Common myeloid progenitor, CD34-positive (primary cell): Measurements from ENCODE around the gene MRPL14.

Experiments
- CTCF ChIA-PET: fragments of 350-600 bp; sonication (Branson Sonifier 250); formaldehyde crosslinking; loops from one replicate; lab custom pipeline; 2021; ENCODE audit warnings: antibody characterized with exemption; lab: Charles Lee
- POLR2A ChIA-PET: fragments of 350-600 bp; sonication (Branson Sonifier 250); formaldehyde crosslinking; loops from one replicate; lab custom pipeline; 2021; ENCODE audit warnings: antibody characterized with exemption; lab: Charles Lee
- DNase-seq, 3 donors: peaks; one replicate each; pipeline versions ENCODE4 v3.0.0 to v3.0.0-alpha.2; 2013
- H3K27ac ChIP-seq, 2 experiments: 1 replicate in 1 of 2; 2 replicates in 1 of 2; pipeline ENCODE4 v1.7.0; 2013; ENCODE audit warnings: inconsistent platforms in 2 of 2, low read length in 2 of 2, mild to moderate bottlenecking in 2 of 2, low read depth in 1 of 2, moderate library complexity in 1 of 2; ENCODE audit not compliant: severe bottlenecking in 2 of 2, insufficient read depth in 1 of 2, poor library complexity in 1 of 2
- H3K27me3 ChIP-seq, 5 experiments: replicated peaks in 2 of 5; 1 replicate in 3 of 5; 2 replicates in 2 of 5; pipeline versions ENCODE4 v1.6.1 to v1.7.0; 2013; ENCODE audit warnings: low read length in 4 of 5, mild to moderate bottlenecking in 2 of 5, moderate library complexity in 2 of 5, inconsistent platforms in 1 of 5; ENCODE audit not compliant: insufficient read depth in 5 of 5, control insufficient read depth in 4 of 5
- H3K36me3 ChIP-seq, 4 experiments: 1 replicate in 2 of 4; 2 replicates in 2 of 4; pipeline versions ENCODE4 v1.6.1 to v1.7.0; 2013; ENCODE audit warnings: low read length in 3 of 4, control low read depth in 1 of 4, mild to moderate bottlenecking in 1 of 4; ENCODE audit not compliant: control insufficient read depth in 4 of 4, insufficient read depth in 4 of 4
- H3K4me1 ChIP-seq, 4 experiments: 1 replicate in 3 of 4; 2 replicates in 1 of 4; pipeline versions ENCODE4 v1.6.1 to v1.7.1; 2013; ENCODE audit warnings: low read length in 3 of 4, mild to moderate bottlenecking in 3 of 4, control low read depth in 1 of 4, inconsistent platforms in 1 of 4, moderate library complexity in 1 of 4; ENCODE audit not compliant: control insufficient read depth in 4 of 4, insufficient read depth in 4 of 4; ENCODE audit errors: control extremely low read depth in 1 of 4
- H3K4me3 ChIP-seq, 7 experiments: 1 replicate in 4 of 7; 2 replicates in 3 of 7; pipeline versions ENCODE4 v1.5.1 to v1.7.0; 2013; ENCODE audit warnings: mild to moderate bottlenecking in 7 of 7, low read length in 6 of 7, moderate library complexity in 6 of 7, inconsistent platforms in 2 of 7, low read depth in 2 of 7, control low read depth in 1 of 7; ENCODE audit not compliant: insufficient read depth in 4 of 7, control insufficient read depth in 1 of 7; ENCODE audit errors: extremely low read depth in 1 of 7
- H3K9me3 ChIP-seq, 5 experiments: 1 replicate in 4 of 5; 2 replicates in 1 of 5; pipeline versions ENCODE4 v1.6.1 to v1.7.1; 2013; ENCODE audit warnings: low read length in 4 of 5, mild to moderate bottlenecking in 2 of 5, inconsistent platforms in 1 of 5, low read depth in 1 of 5, moderate library complexity in 1 of 5; ENCODE audit not compliant: control insufficient read depth in 4 of 5, insufficient read depth in 2 of 5; ENCODE audit errors: control extremely low read depth in 1 of 5
- WGBS: methylation state at CpG from one replicate; pipeline ENCODE4 v1.1.5; 2013; ENCODE audit not compliant: insufficient coverage; 5-methylcytosine and 5-hydroxymethylcytosine counted together

Gene MRPL14

DNA sequence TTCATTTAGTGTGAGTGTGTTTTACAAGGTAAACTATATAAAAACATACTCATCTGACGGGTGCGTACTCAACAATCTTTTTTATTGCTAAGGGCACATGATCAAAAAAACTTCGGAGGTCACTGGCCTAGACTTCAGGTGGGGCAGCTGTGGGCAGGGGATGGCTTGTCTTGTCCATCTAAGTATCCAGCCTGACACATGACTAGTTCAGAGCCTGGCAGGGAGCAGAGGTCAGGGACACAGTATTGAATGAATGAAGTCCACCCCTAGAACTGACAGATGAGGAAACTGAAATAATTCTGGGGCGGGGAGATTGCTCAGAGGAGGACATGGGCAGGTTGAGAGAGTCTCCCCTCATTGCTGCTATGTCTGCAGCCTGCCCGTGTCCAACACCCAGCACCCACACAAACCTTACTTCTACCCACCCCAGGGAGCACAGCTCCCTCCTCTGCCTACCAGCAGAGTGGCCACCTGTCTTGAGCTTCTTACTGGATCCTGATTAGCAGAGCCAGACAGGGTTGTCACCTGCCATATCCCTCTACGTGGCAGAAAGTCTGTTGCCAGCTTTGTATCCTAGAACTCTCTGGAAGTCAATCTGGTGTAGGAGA, 48.9 kb downstream of the MRPL14 start:
- H3K4me3 ChIP-seq = no peak overlapping the region
- ChIA-PET POLR2A (interaction anchor here (0.6 to 1.0 kb wide), 3 partner anchors 54 to 874 kb away, joined by 3 read pairs; no protein-coding TSS in a partner anchor), CTCF (interaction anchor here (0.7 to 8.2 kb wide), 31 partner anchors 10 to 1662 kb away, joined by 3 to 89 read pairs (median 4); partner anchors contain the start of genes MRPS18A and VEGFA)
- no peaks in the 10 kb centered on the region for H3K36me3 ChIP-seq
- H3K27me3 ChIP-seq = peaks cover 0 to 43% (median 17%) of the 10 kb centered on the region in 5 experiments
- 97% methylated on average over 4 of the region's 6 CpGs for WGBS
- DNase-seq = no peak
- no peaks in the 10 kb centered on the region for H3K9me3 ChIP-seq
- no peak overlapping the region for H3K27ac ChIP-seq
- peaks cover 3 to 37% (median 26%) of the 10 kb centered on the region in 4 experiments for H3K4me1 ChIP-seq

GRCh38 chr6:44077214-44077946, 49.9 kb downstream of the MRPL14 start:
- H3K27me3 ChIP-seq = peaks cover 0 to 43% (median 17%) of the 10 kb centered on the region in 5 experiments
- ChIA-PET POLR2A (no interaction called here), CTCF (interaction anchor here (0.6 to 8.2 kb wide), 9 partner anchors 18 to 409 kb away, joined by 3 to 89 read pairs (median 4); partner anchors contain the start of gene VEGFA)
- no peak for DNase-seq
- no peak overlapping the region for H3K4me3 ChIP-seq
- 67% methylated on average over 1 of the region's 8 CpGs for WGBS
- peaks cover 3 to 43% (median 32%) of the 10 kb centered on the region in 4 experiments for H3K4me1 ChIP-seq
- H3K27ac ChIP-seq = peak overlapping the region in 1 of 2 experiments; percentile 49
- no peaks in the 10 kb centered on the region for H3K36me3 ChIP-seq
- no peaks in the 10 kb centered on the region for H3K9me3 ChIP-seq

DNA sequence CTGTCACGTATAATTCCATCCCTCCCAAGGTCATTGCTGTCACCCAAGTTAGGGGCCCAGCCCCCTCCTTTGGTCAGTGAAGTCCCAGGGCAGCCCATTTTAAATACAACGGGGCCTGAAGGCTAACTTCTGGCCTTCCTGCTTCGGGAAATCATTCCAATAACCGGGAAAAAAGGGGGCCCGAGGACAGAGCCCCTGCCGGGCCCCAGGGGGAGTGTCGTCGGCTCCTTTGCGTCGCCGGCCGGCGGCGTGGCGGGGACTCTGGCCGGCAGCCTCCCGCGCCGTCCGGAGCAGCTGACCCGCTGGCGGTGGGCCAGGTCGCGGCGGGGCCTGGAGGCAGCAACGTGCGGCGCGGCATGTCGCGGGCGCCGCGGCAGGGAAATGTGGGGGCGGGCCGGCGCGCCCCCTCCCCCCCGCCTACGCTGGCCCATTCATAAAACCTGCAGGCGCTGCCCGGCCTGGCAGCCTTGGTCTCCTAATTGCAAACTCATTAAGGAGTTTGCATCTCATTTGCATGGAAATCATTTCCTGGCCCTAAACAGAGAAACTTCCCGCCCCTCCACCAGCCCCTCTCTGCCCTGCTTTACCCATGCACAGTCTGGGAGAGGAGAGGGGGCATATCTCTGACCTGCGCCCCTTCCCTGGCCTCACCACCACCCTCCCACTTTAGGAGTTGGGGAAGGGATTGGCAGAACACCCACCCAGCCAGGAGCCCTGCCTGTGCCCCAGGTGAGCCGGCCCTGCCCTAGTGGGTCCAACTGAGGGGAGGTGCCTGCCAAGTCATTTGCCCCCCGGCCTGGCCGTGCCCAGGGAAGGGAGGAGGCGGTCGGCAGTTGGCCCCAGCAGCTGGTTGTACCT, 50.7 kb downstream of the MRPL14 start:
- peaks cover 0 to 43% (median 17%) of the 10 kb centered on the region in 5 experiments for H3K27me3 ChIP-seq
- ChIA-PET POLR2A (no interaction called here), CTCF (interaction anchor here (0.6 to 8.2 kb wide), 7 partner anchors 14 to 408 kb away, joined by 3 to 89 read pairs (median 5); partner anchors contain the start of gene VEGFA)
- no peaks in the 10 kb centered on the region for H3K36me3 ChIP-seq
- peak overlapping the region in 1 of 2 experiments; percentile 73 for H3K27ac ChIP-seq
- 11% methylated on average over 42 of the region's 49 CpGs for WGBS
- H3K9me3 ChIP-seq = no peaks in the 10 kb centered on the region
- H3K4me1 ChIP-seq = peaks cover 3 to 43% (median 32%) of the 10 kb centered on the region in 4 experiments
- H3K4me3 ChIP-seq = peak overlapping the region in 1 of 7 experiments; percentile 23
- peak in 1 of 3 donors; percentile 25 for DNase-seq

DNA sequence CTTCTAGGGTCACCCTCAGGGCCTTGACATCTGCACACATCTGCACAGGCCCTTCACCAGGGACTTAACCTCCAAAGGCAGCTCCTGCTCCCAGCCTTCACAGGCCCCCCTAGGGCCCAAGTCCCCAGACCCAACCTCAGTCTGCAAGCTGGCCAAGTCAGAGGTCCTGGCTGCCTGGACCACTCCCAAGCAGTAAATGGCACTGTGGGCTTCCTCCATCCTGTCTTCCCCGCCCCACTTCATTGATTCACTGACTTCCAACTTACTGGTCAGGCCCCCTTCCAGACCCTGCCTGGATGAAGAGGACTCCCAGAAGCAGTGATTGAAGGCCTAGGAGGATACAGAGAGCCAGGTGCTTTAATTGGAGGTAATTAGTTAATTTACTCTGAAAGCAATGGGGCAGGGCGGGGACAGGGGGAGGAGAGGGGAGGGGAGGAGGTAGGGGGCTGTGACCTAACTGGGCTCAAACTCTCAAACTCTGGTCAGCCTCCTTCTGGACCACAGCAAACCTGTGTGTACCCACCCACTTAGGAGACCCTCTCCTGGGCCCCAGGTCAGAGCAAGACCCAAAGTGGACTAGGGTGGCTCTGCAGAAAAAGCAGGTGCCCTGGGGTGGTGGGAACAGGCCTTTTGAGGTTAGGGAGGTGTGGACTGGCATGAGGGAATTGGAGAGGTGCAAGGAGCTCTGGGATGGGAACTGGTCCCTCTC, 51.5 kb downstream of the MRPL14 start:
- POLR2A ChIA-PET = no interaction called here
- Histone ChIP-seq H3K4me3 (no peak overlapping the region), H3K9me3 (no peaks in the 10 kb centered on the region), H3K27me3 (peaks cover 0 to 43% (median 17%) of the 10 kb centered on the region in 5 experiments), H3K36me3 (no peaks in the 10 kb centered on the region), H3K4me1 (peaks cover 3 to 36% (median 31%) of the 10 kb centered on the region in 4 experiments), H3K27ac (peak overlapping the region in 1 of 2 experiments; percentile 73)
- DNase-seq = no peak
- WGBS = 92% methylated on average over 2 of the region's 2 CpGs
- CTCF ChIA-PET = interaction anchor here (0.9 to 8.2 kb wide), 26 partner anchors 9 to 407 kb away, joined by 3 to 89 read pairs (median 4); partner anchors contain the start of gene VEGFA

- Histone ChIP-seq H3K36me3 (no peaks in the 10 kb centered on the region), H3K4me1 (peaks cover 3 to 31% (median 25%) of the 10 kb centered on the region in 4 experiments), H3K27me3 (peaks cover 0 to 43% (median 17%) of the 10 kb centered on the region in 5 experiments), H3K27ac (peak overlapping the region in 1 of 2 experiments; percentile 73), H3K4me3 (no peak overlapping the region), H3K9me3 (no peaks in the 10 kb centered on the region)
- WGBS = 57% methylated on average over 9 of the region's 9 CpGs
- ChIA-PET POLR2A (no interaction called here), CTCF (interaction anchor here (0.8 to 8.2 kb wide), 32 partner anchors 10 to 407 kb away, joined by 3 to 89 read pairs (median 4); partner anchors contain the start of gene VEGFA)
- DNase-seq = no peak
Observed at GRCh38 chr6:44074813-44075646, 52.2 kb downstream of the MRPL14 start.
